Right atrium auricular region (tissue), 2 donors: ENCODE data around the gene ZYX. TPM values are rescaled to one million over a fixed set of nuclear protein-coding genes. Genes with fewer than 3 reads are reported as not detected.

Experiments
- DNase-seq: peaks from one replicate; pipeline ENCODE4 v3.0.0-alpha.2; 2019; ENCODE audit warnings: low spot score
- H3K27ac ChIP-seq, 2 donors: fragments of 200-600 bp; sonication (generic); 1 replicate in 1 of 2; 2 replicates in 1 of 2; pipeline ENCODE4 v1.5.1; 2016 to 2019
- H3K27me3 ChIP-seq, 2 donors: fragments of 200-600 bp; sonication (generic); one replicate each; pipeline versions ENCODE4 v1.5.1 to v1.6.0; 2017 to 2019
- H3K36me3 ChIP-seq: fragments of 200-600 bp; sonication (generic); one replicate; pipeline ENCODE4 v1.5.1; 2016
- H3K4me1 ChIP-seq, 2 donors: fragments of 200-600 bp; sonication (generic); one replicate each; pipeline versions ENCODE4 v1.5.1 to v1.6.0; 2017 to 2019
- H3K4me3 ChIP-seq, 2 donors: fragments of 200-600 bp; sonication (generic); 1 replicate in 1 of 2; 2 replicates in 1 of 2; pipeline ENCODE4 v1.5.1; 2017 to 2019; ENCODE audit warnings: mild to moderate bottlenecking in 1 of 2, moderate library complexity in 1 of 2
- H3K9me3 ChIP-seq, 2 donors: fragments of 200-600 bp; sonication (generic); one replicate each; pipeline ENCODE4 v1.5.1; 2019
- CTCF ChIP-seq, 2 donors: fragments of 200-600 bp; sonication (generic); IDR thresholded peaks; one replicate each; pipeline ENCODE4 v1.5.1; 2019; ENCODE audit warnings: antibody characterized with exemption in 2 of 2
- total RNA-seq, 2 donors: library from RNA; depleted of rRNA; stranded (reverse); fragments of >200 nt; gene quantifications; one replicate each; pipeline ENCODE4 v1.1.0, GENCODE V29; 2016

Gene ZYX
- total RNA-seq, 2 donors from 2014 or later: 48.3 to 93.7 TPM

GRCh38 chr7:143363016-143363937 lies 17.9 kb upstream of the ZYX start:
- Histone ChIP-seq H3K4me3 (peak overlapping the region in 1 of 2 donors; percentile 61), H3K9me3 (no peaks in the 10 kb centered on the region), H3K27me3 (peaks cover 10 to 14% of the 10 kb centered on the region in 2 donors), H3K36me3 (no peaks in the 10 kb centered on the region), H3K27ac (no peak overlapping the region), H3K4me1 (peaks cover 0 to 15% of the 10 kb centered on the region in 2 donors)
- DNase-seq: no peak
- TF ChIP-seq CTCF (IDR thresholded peaks at IDR 0.05): no peak

GRCh38 chr7:143367972-143368371 lies 13.2 kb upstream of the ZYX start:
- H3K36me3 ChIP-seq: no peaks in the 10 kb centered on the region
- TF ChIP-seq CTCF (IDR thresholded peaks at IDR 0.05): no peak
- H3K27ac ChIP-seq: no peak overlapping the region
- H3K4me1 ChIP-seq: peaks cover 0 to 7% of the 10 kb centered on the region in 2 donors
- peaks cover 0 to 6% of the 10 kb centered on the region in 2 donors for H3K27me3 ChIP-seq
- no peaks in the 10 kb centered on the region for H3K9me3 ChIP-seq
- no peak for DNase-seq
- no peak overlapping the region for H3K4me3 ChIP-seq

GRCh38 chr7:143368387-143368786 lies 12.8 kb upstream of the ZYX start:
- no peak for TF ChIP-seq CTCF (IDR thresholded peaks at IDR 0.05)
- H3K9me3 ChIP-seq: no peaks in the 10 kb centered on the region
- DNase-seq: no peak
- peaks cover 0 to 2% of the 10 kb centered on the region in 2 donors for H3K27me3 ChIP-seq
- no peak overlapping the region for H3K27ac ChIP-seq
- no peak overlapping the region for H3K4me3 ChIP-seq
- no peaks in the 10 kb centered on the region for H3K36me3 ChIP-seq
- peaks cover 0 to 7% of the 10 kb centered on the region in 2 donors for H3K4me1 ChIP-seq

- no peak overlapping the region for H3K4me3 ChIP-seq
- no peaks in the 10 kb centered on the region for H3K9me3 ChIP-seq
- no peak overlapping the region for H3K27ac ChIP-seq
- no peak for DNase-seq
- no peak for TF ChIP-seq CTCF (IDR thresholded peaks at IDR 0.05)
- H3K4me1 ChIP-seq: peaks cover 0 to 7% of the 10 kb centered on the region in 2 donors
- H3K36me3 ChIP-seq: no peaks in the 10 kb centered on the region
- H3K27me3 ChIP-seq: no peaks in the 10 kb centered on the region
These were observed 11.2 kb upstream of the ZYX start for GRCh38 chr7:143369678-143370651.

GRCh38 chr7:143372070-143372469 lies 9.1 kb upstream of the ZYX start:
- DNase-seq: no peak
- Histone ChIP-seq H3K4me1 (peaks cover 0 to 7% of the 10 kb centered on the region in 2 donors), H3K4me3 (no peak overlapping the region), H3K36me3 (no peaks in the 10 kb centered on the region), H3K27me3 (no peaks in the 10 kb centered on the region), H3K9me3 (no peaks in the 10 kb centered on the region), H3K27ac (no peak overlapping the region)
- TF ChIP-seq CTCF (IDR thresholded peaks at IDR 0.05): peak in 1 of 2 donors; percentile 45
